ENCODE results near the gene NWD2. TPM values are rescaled to one million over a fixed set of nuclear protein-coding genes. Genes with fewer than 3 reads are reported as not detected.

Gene NWD2
- polyA plus RNA-seq, 1 donor (not counting 4 experiments of a cell fraction or from before 2014, with no cell fraction given) = 0.10 TPM

- DNase-seq (ENCODE audit: low read depth, low spot score) (no peak), FAIRE-seq (no peak)
- TF ChIP-seq, protein P1, sequence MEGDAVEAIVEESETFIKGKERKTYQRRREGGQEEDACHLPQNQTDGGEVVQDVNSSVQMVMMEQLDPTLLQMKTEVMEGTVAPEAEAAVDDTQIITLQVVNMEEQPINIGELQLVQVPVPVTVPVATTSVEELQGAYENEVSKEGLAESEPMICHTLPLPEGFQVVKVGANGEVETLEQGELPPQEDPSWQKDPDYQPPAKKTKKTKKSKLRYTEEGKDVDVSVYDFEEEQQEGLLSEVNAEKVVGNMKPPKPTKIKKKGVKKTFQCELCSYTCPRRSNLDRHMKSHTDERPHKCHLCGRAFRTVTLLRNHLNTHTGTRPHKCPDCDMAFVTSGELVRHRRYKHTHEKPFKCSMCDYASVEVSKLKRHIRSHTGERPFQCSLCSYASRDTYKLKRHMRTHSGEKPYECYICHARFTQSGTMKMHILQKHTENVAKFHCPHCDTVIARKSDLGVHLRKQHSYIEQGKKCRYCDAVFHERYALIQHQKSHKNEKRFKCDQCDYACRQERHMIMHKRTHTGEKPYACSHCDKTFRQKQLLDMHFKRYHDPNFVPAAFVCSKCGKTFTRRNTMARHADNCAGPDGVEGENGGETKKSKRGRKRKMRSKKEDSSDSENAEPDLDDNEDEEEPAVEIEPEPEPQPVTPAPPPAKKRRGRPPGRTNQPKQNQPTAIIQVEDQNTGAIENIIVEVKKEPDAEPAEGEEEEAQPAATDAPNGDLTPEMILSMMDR (optimal IDR thresholded peaks at IDR 0.05 in 1 of 3, IDR thresholded peaks at IDR 0.05 in 1 of 3, conservative IDR thresholded peaks at IDR 0.05 in 1 of 3; ENCODE audit: extremely low read depth in 1 of 3, insufficient read depth in 2 of 3, low read length in 3 of 3) = no peak
- TF ChIP-seq EZH2 (IDR thresholded peaks at IDR 0.05; ENCODE audit: low read length) = no peak
- peaks cover 7% of the 10 kb centered on the region for H3K27me3 ChIP-seq (ENCODE audit: control insufficient read depth, extremely low read depth, insufficient read depth, low read length)
- no peak overlapping the region for H2AFZ ChIP-seq (ENCODE audit: control insufficient read depth, low read length)
- no peaks in the 10 kb centered on the region for H3K4me1 ChIP-seq (ENCODE audit: control insufficient read depth, extremely low read depth, insufficient read depth, low read length)
- H3K27ac ChIP-seq (ENCODE audit: control insufficient read depth, insufficient read depth, low read length) = no peak overlapping the region
- H3K9me3 ChIP-seq (ENCODE audit: control insufficient read depth, low read depth, low read length) = no peaks in the 10 kb centered on the region
- dilution Hi-C loops (cut with MboI; ENCODE audit: extremely low pct_ligation_motif_present, low sequenced_read_pairs) = no loop called here
- no peaks in the 10 kb centered on the region for H3K36me3 ChIP-seq (ENCODE audit: control insufficient read depth in 2 of 2, extremely low read depth in 1 of 2, insufficient read depth in 2 of 2, low read length in 2 of 2)
- no peak overlapping the region for H3K4me2 ChIP-seq (ENCODE audit: control insufficient read depth, extremely low read depth, insufficient read depth, low read depth, low read length)
- no peak overlapping the region for H3K4me3 ChIP-seq (ENCODE audit: control insufficient read depth in 2 of 3, extremely low read depth in 1 of 3, insufficient read depth in 2 of 3, low read depth in 1 of 3, low read length in 3 of 3)
- H3K9ac ChIP-seq (ENCODE audit: control insufficient read depth, extremely low read depth, insufficient read depth, low read length) = no peak overlapping the region
- H3K79me2 ChIP-seq (ENCODE audit: control insufficient read depth, insufficient read depth, low read length) = no peaks in the 10 kb centered on the region
- H4K20me1 ChIP-seq (ENCODE audit: control insufficient read depth, extremely low read depth, insufficient read depth, low read length) = no peaks in the 10 kb centered on the region
- no peaks in the 10 kb centered on the region for H3K9me1 ChIP-seq (ENCODE audit: control insufficient read depth, extremely low read depth, insufficient read depth, low read length)
Measured at GRCh38 chr4:37258221-37258620, 13.7 kb downstream of the NWD2 start.

GRCh38 chr4:37268319-37268718 is 23.8 kb downstream of the NWD2 start:
- TF ChIP-seq, protein P1 (optimal IDR thresholded peaks at IDR 0.05 in 1 of 3, IDR thresholded peaks at IDR 0.05 in 1 of 3, conservative IDR thresholded peaks at IDR 0.05 in 1 of 3; ENCODE audit: extremely low read depth in 1 of 3, insufficient read depth in 2 of 3, low read length in 3 of 3) = no peak
- TF ChIP-seq EZH2 (IDR thresholded peaks at IDR 0.05; ENCODE audit: low read length) = no peak
- DNase-seq (ENCODE audit: low read depth, low spot score) (no peak), FAIRE-seq (no peak)
- no peaks in the 10 kb centered on the region for H3K36me3 ChIP-seq (ENCODE audit: control insufficient read depth in 2 of 2, extremely low read depth in 1 of 2, insufficient read depth in 2 of 2, low read length in 2 of 2)
- dilution Hi-C loops (cut with MboI; ENCODE audit: extremely low pct_ligation_motif_present, low sequenced_read_pairs) = no loop called here
- no peak overlapping the region for H3K9ac ChIP-seq (ENCODE audit: control insufficient read depth, extremely low read depth, insufficient read depth, low read length)
- no peak overlapping the region for H2AFZ ChIP-seq (ENCODE audit: control insufficient read depth, low read length)
- H3K9me1 ChIP-seq (ENCODE audit: control insufficient read depth, extremely low read depth, insufficient read depth, low read length) = no peaks in the 10 kb centered on the region
- H3K27ac ChIP-seq (ENCODE audit: control insufficient read depth, insufficient read depth, low read length) = no peak overlapping the region
- H3K79me2 ChIP-seq (ENCODE audit: control insufficient read depth, insufficient read depth, low read length) = no peaks in the 10 kb centered on the region
- H3K4me2 ChIP-seq (ENCODE audit: control insufficient read depth, extremely low read depth, insufficient read depth, low read depth, low read length) = no peak overlapping the region
- H4K20me1 ChIP-seq (ENCODE audit: control insufficient read depth, extremely low read depth, insufficient read depth, low read length) = no peaks in the 10 kb centered on the region
- H3K4me3 ChIP-seq (ENCODE audit: control insufficient read depth in 2 of 3, extremely low read depth in 1 of 3, insufficient read depth in 2 of 3, low read depth in 1 of 3, low read length in 3 of 3) = no peak overlapping the region
- no peaks in the 10 kb centered on the region for H3K4me1 ChIP-seq (ENCODE audit: control insufficient read depth, extremely low read depth, insufficient read depth, low read length)
- H3K27me3 ChIP-seq (ENCODE audit: control insufficient read depth, extremely low read depth, insufficient read depth, low read length) = no peaks in the 10 kb centered on the region
- no peaks in the 10 kb centered on the region for H3K9me3 ChIP-seq (ENCODE audit: control insufficient read depth, low read depth, low read length)

Data from keratinocyte (primary cell).